Activated CD8-positive, alpha-beta memory T cell treated with anti-CD3 and anti-CD28 coated beads for 4 hours (primary cell): Measurements from ENCODE around the gene SCLT1.
A peak's percentile ranks its signal among the peaks of the same experiment; 100 is the strongest.
"Not testable (repeated sequence)": the region's sequence is repeated elsewhere in the genome, so short reads cannot be mapped to it uniquely, and the experiment has no call there.

Experiments
- DNase-seq, 2 donors: peaks; one replicate each; pipeline ENCODE4 v3.0.0-alpha.2; 2020; ENCODE audit warnings: low read depth in 2 of 2

Gene SCLT1

GRCh38 chr4:129093191-129093920 is at the start of gene SCLT1:
TSS of gene SCLT1 (minus strand) at chr4:129093539. CDS start at chr4:129093103, 436 bp downstream.
- peak; percentile 91 to 93 for DNase-seq

GRCh38 chr4:129140521-129140920 is 47.2 kb upstream of the SCLT1 start:
- no peak for DNase-seq

- DNase-seq, result no peak
These were observed 45.6 kb upstream of the SCLT1 start for GRCh38 chr4:129138810-129139496.

GRCh38 chr4:129136433-129136832 is 43.1 kb upstream of the SCLT1 start:
- DNase-seq, result no peak

GRCh38 chr4:129131343-129131742 is 38.0 kb upstream of the SCLT1 start:
- DNase-seq, result no peak

- no peak for DNase-seq
These were observed 35.8 kb upstream of the SCLT1 start for GRCh38 chr4:129129143-129129542.

GRCh38 chr4:129126614-129127013 is 33.3 kb upstream of the SCLT1 start:
- DNase-seq, result not testable (repeated sequence)

GRCh38 chr4:129117705-129118104 is 24.4 kb upstream of the SCLT1 start:
- DNase-seq, result no peak

GRCh38 chr4:129113919-129114318 is 20.6 kb upstream of the SCLT1 start:
- no peak for DNase-seq

GRCh38 chr4:129113434-129113833 is 20.1 kb upstream of the SCLT1 start:
- no peak for DNase-seq

- DNase-seq, result no peak
These were observed 18.6 kb upstream of the SCLT1 start for GRCh38 chr4:129111919-129112318.

- no peak for DNase-seq
These were observed 17.6 kb upstream of the SCLT1 start for GRCh38 chr4:129110931-129111330.

- DNase-seq, result no peak
These were observed 16.9 kb upstream of the SCLT1 start for GRCh38 chr4:129109965-129110824.

- no peak for DNase-seq
These were observed 5.2 kb upstream of the SCLT1 start for GRCh38 chr4:129098531-129099001.

- peak; percentile 50 to 71 for DNase-seq
These were observed 2.6 kb upstream of the SCLT1 start, which contains the start of gene C4orf33 for GRCh38 chr4:129095811-129096454. TSS of gene C4orf33 (plus strand) at chr4:129096152. CDS start at chr4:129102611, 6,459 bp downstream.

- DNase-seq, result no peak
These were observed 1.0 kb upstream of the SCLT1 start for GRCh38 chr4:129094347-129094746.

GRCh38 chr4:129092631-129093190 is 628 bp downstream of the SCLT1 start:
- DNase-seq, result no peak

- DNase-seq, result no peak
These were observed 5.8 kb downstream of the SCLT1 start for GRCh38 chr4:129087516-129087915.

- no peak for DNase-seq
These were observed 7.9 kb downstream of the SCLT1 start for GRCh38 chr4:129085472-129085871.

- no peak for DNase-seq
These were observed 11.0 kb downstream of the SCLT1 start for GRCh38 chr4:129082302-129082701.

GRCh38 chr4:129080129-129080528 is 13.2 kb downstream of the SCLT1 start:
- DNase-seq, result no peak
